Stomach (tissue), 4 donors: ENCODE results near the gene CLDN7.

Experiments
- CTCF ChIP-seq, 7 experiments: fragments of 450-650 bp in 4 of 7; fragments of 200-600 bp in 3 of 7; sonication (generic) in 3 of 7; IDR thresholded peaks; one replicate each; pipeline ENCODE4 v1.5.1; 2016 to 2019; ENCODE audit warnings: antibody characterized with exemption in 7 of 7, control low read depth in 2 of 7, mild to moderate bottlenecking in 1 of 7
- EP300 ChIP-seq: sonication (generic); formaldehyde crosslinking; IDR thresholded peaks from one replicate; pipeline ENCODE4 v1.6.1; 2017; ENCODE audit warnings: antibody characterized with exemption
- POLR2A ChIP-seq, 4 donors: fragments of 450-650 bp; IDR thresholded peaks; one replicate each; pipeline ENCODE4 v1.6.1; 2016; ENCODE audit warnings: antibody characterized with exemption in 4 of 4, control low read depth in 2 of 4, mild to moderate bottlenecking in 1 of 4, moderate library complexity in 1 of 4
- POLR2AphosphoS5 ChIP-seq, 3 donors: sonication (generic); formaldehyde crosslinking; IDR thresholded peaks; one replicate each; pipeline ENCODE4 v1.6.1; 2016; ENCODE audit warnings: antibody characterized with exemption in 3 of 3

- TF ChIP-seq POLR2A (IDR thresholded peaks at IDR 0.05) (no peak), CTCF (IDR thresholded peaks at IDR 0.05) (no peak), EP300 (no peak), POLR2AphosphoS5 (IDR thresholded peaks at IDR 0.05) (peak; percentile 61 to 86 (median 85))
Observed at GRCh38 chr17:7251661-7252175, 10.6 kb downstream of the CLDN7 start, which contains the start of gene CTDNEP1.
